GM18520 (cell line): ENCODE data around the gene HS3ST2.
"Not testable (repeated sequence)": the region's sequence is repeated elsewhere in the genome, so short reads cannot be mapped to it uniquely, and the experiment has no call there.

ENCODE experiments used
- ATAC-seq: cut with Tn5 transposase; IDR thresholded peaks from one replicate; pipeline ENCODE4 v1.9.1; 2021; ENCODE audit not compliant: unreplicated experiment

Gene HS3ST2

GRCh38 chr16:22813223-22813947 lies 577 bp upstream of the HS3ST2 start:
- ATAC-seq: no peak

- no peak for ATAC-seq
Measured at GRCh38 chr16:22814711-22815105, 746 bp downstream of the HS3ST2 start.

GRCh38 chr16:22815863-22816262 lies 1.9 kb downstream of the HS3ST2 start:
- no peak for ATAC-seq

- no peak for ATAC-seq
Measured at GRCh38 chr16:22816475-22816874, 2.5 kb downstream of the HS3ST2 start.

- ATAC-seq: not testable (repeated sequence)
Measured at GRCh38 chr16:22818736-22819135, 4.8 kb downstream of the HS3ST2 start.

- ATAC-seq: no peak
Measured at GRCh38 chr16:22838681-22839080, 24.7 kb downstream of the HS3ST2 start.

GRCh38 chr16:22842031-22842430 lies 28.1 kb downstream of the HS3ST2 start:
- ATAC-seq: not testable (repeated sequence)

GRCh38 chr16:22843122-22843521 lies 29.2 kb downstream of the HS3ST2 start:
- no peak for ATAC-seq

GRCh38 chr16:22843856-22844255 lies 29.9 kb downstream of the HS3ST2 start:
- ATAC-seq: no peak

- no peak for ATAC-seq
Measured at GRCh38 chr16:22844416-22844815, 30.5 kb downstream of the HS3ST2 start.

GRCh38 chr16:22847100-22847499 lies 33.1 kb downstream of the HS3ST2 start:
- no peak for ATAC-seq

- no peak for ATAC-seq
Measured at GRCh38 chr16:22847690-22848089, 33.7 kb downstream of the HS3ST2 start.

- no peak for ATAC-seq
Measured at GRCh38 chr16:22848451-22848850, 34.5 kb downstream of the HS3ST2 start.

GRCh38 chr16:22849517-22849916 lies 35.6 kb downstream of the HS3ST2 start:
- ATAC-seq: no peak

- ATAC-seq: no peak
Measured at GRCh38 chr16:22855231-22855630, 41.3 kb downstream of the HS3ST2 start.

GRCh38 chr16:22857296-22858025 lies 43.5 kb downstream of the HS3ST2 start:
- no peak for ATAC-seq

- ATAC-seq: no peak
Measured at GRCh38 chr16:22859925-22860324, 46.0 kb downstream of the HS3ST2 start.

GRCh38 chr16:22861580-22861979 lies 47.6 kb downstream of the HS3ST2 start:
- no peak for ATAC-seq

GRCh38 chr16:22862046-22862445 lies 48.1 kb downstream of the HS3ST2 start:
- no peak for ATAC-seq

GRCh38 chr16:22864375-22864774 lies 50.4 kb downstream of the HS3ST2 start:
- no peak for ATAC-seq

GRCh38 chr16:22868593-22869224 lies 54.7 kb downstream of the HS3ST2 start:
- ATAC-seq: no peak

GRCh38 chr16:22871861-22872260 lies 57.9 kb downstream of the HS3ST2 start:
- no peak for ATAC-seq
